Naive thymus-derived CD4-positive, alpha-beta T cell (primary cell): ENCODE results near the gene OR2T10. TPM values are rescaled to one million over a fixed set of nuclear protein-coding genes. Genes with fewer than 3 reads are reported as not detected.
"Not testable (repeated sequence)": the region's sequence is repeated elsewhere in the genome, so short reads cannot be mapped to it uniquely, and the experiment has no call there.

ENCODE experiments used
- ATAC-seq: fragments of 150-1000 bp; cut with Tn5 transposase; 2 replicates; pipeline ENCODE4 v1.10.0; 2021; ENCODE audit warnings: mild to moderate bottlenecking, moderate library complexity
- CTCF ChIA-PET: fragments of 350-600 bp; sonication (Branson Sonifier 250); formaldehyde crosslinking; loops from one replicate; lab custom pipeline; 2021; ENCODE audit warnings: antibody characterized with exemption; lab: Charles Lee
- POLR2A ChIA-PET: fragments of 350-600 bp; sonication (Branson Sonifier 250); formaldehyde crosslinking; loops from one replicate; lab custom pipeline; 2021; ENCODE audit warnings: antibody characterized with exemption, inconsistent platforms; lab: Charles Lee
- DNase-seq, 9 donors: peaks; one replicate each; pipeline versions ENCODE4 v3.0.0 to v3.0.0-alpha.2; 2020 to 2022; ENCODE audit warnings: mixed read lengths in 1 of 9
- H3K27ac ChIP-seq: one replicate; pipeline ENCODE4 v1.7.0; 2013; ENCODE audit warnings: mild to moderate bottlenecking, low read depth, low read length, moderate library complexity
- H3K27me3 ChIP-seq, 2 donors: one replicate each; pipeline ENCODE4 v1.7.0; 2013; ENCODE audit warnings: low read length in 2 of 2, mild to moderate bottlenecking in 2 of 2, moderate library complexity in 2 of 2; ENCODE audit not compliant: control insufficient read depth in 2 of 2, insufficient read depth in 2 of 2
- H3K36me3 ChIP-seq, 3 experiments: 1 replicate in 2 of 3; 2 replicates in 1 of 3; pipeline ENCODE4 v1.7.0; 2013; ENCODE audit warnings: low read length in 3 of 3, mild to moderate bottlenecking in 3 of 3, moderate library complexity in 1 of 3; ENCODE audit not compliant: insufficient read depth in 3 of 3, control insufficient read depth in 2 of 3
- H3K4me1 ChIP-seq, 2 donors: one replicate each; pipeline ENCODE4 v1.7.0; 2013; ENCODE audit warnings: low read length in 2 of 2, mild to moderate bottlenecking in 2 of 2, moderate library complexity in 1 of 2; ENCODE audit not compliant: control insufficient read depth in 2 of 2, insufficient read depth in 2 of 2
- H3K4me3 ChIP-seq: 2 replicates; pipeline ENCODE4 v1.7.0; 2013; ENCODE audit warnings: mild to moderate bottlenecking, low read length
- H3K9me3 ChIP-seq, 3 experiments: 1 replicate in 2 of 3; 2 replicates in 1 of 3; pipeline ENCODE4 v1.7.0; 2013; ENCODE audit warnings: low read length in 3 of 3; ENCODE audit not compliant: control insufficient read depth in 2 of 3
- H3K27ac Mint-ChIP-seq, 9 donors: one replicate each; pipeline ENCODE4 v1.8.0; 2020 to 2022; ENCODE audit warnings: mixed read lengths in 9 of 9, mild to moderate bottlenecking in 8 of 9, moderate library complexity in 5 of 9, inconsistent platforms in 2 of 9
- H3K27me3 Mint-ChIP-seq, 5 donors: one replicate each; pipeline ENCODE4 v1.8.0; 2021 to 2022; ENCODE audit warnings: mixed read lengths in 5 of 5, mild to moderate bottlenecking in 1 of 5
- H3K36me3 Mint-ChIP-seq, 5 donors: one replicate each; pipeline ENCODE4 v1.8.0; 2020 to 2022; ENCODE audit warnings: mixed read lengths in 5 of 5, mild to moderate bottlenecking in 3 of 5, inconsistent platforms in 1 of 5
- H3K4me1 Mint-ChIP-seq, 7 donors: one replicate each; pipeline ENCODE4 v1.8.0; 2020 to 2022; ENCODE audit warnings: mixed read lengths in 7 of 7, mild to moderate bottlenecking in 3 of 7, inconsistent platforms in 1 of 7
- H3K4me3 Mint-ChIP-seq, 10 donors: one replicate each; pipeline ENCODE4 v1.8.0; 2020 to 2022; ENCODE audit warnings: mild to moderate bottlenecking in 10 of 10, mixed read lengths in 10 of 10, moderate library complexity in 6 of 10, inconsistent platforms in 2 of 10
- H3K9me3 Mint-ChIP-seq, 11 donors: one replicate each; pipeline ENCODE4 v1.8.0; 2020 to 2022; ENCODE audit warnings: mixed read lengths in 11 of 11, mild to moderate bottlenecking in 4 of 11, inconsistent platforms in 1 of 11, moderate library complexity in 1 of 11
- intact Hi-C, 2 donors: fragments of 100-400 bp; cut with micrococcal nuclease; formaldehyde crosslinking; loops; one replicate each; pipeline ENCODE4 v1.15.1; 2023
- polyA plus RNA-seq, 2 donors: library from polyadenylated mRNA; unstranded; fragments of 300-500 nt; fragmentation: Illumina TruSeq; gene quantifications; one replicate each; pipeline ENCODE4 v1.2.3, GENCODE V29; 2021
- total RNA-seq, 6 experiments: library from RNA in 5 of 6; stranded (reverse) in 5 of 6; gene quantifications; 1 replicate in 5 of 6; 2 replicates in 1 of 6; pipeline ENCODE4 v1.2.3 and lab custom pipeline; 2021 to 2026

The OR2T10 gene, protein sequence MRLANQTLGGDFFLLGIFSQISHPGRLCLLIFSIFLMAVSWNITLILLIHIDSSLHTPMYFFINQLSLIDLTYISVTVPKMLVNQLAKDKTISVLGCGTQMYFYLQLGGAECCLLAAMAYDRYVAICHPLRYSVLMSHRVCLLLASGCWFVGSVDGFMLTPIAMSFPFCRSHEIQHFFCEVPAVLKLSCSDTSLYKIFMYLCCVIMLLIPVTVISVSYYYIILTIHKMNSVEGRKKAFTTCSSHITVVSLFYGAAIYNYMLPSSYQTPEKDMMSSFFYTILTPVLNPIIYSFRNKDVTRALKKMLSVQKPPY
- total RNA-seq (not detected), polyA plus RNA-seq (not detected), total RNA-seq (lab: John Stamatoyannopoulos, UW) (not detected)

DNA sequence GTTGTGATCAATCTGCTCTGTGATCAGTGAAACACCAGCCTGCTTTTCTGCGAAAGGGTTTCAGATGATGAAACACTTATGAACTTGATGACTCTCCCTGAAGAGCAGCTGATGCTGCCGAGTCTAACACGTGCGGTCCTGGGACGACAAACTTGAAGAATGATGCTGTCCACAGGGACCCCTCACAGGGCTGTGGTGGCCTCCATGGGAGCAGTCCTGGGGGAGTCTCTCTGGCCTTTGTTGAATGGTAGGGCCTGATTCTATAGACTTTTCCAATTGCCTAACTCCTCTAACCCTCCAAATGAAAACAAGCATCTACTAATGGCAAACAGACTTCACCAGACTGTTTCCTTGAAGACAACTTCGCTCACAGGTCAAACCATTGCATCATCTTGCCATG is at the start of gene OR2T10:
Gene OR2T10, minus strand, starts transcription at position 112 of the 400 bp plus-strand sequence. CDS start 3,932 bp downstream, outside the sequence.
- Mint-ChIP-seq H3K27me3 (no peaks in the 10 kb centered on the region), H3K4me1 (peaks cover 0 to 11% (median 7%) of the 10 kb centered on the region in 7 donors), H3K4me3 (no peak within 1 kb of the TSS), H3K9me3 (no peaks in the 10 kb centered on the region), H3K36me3 (peaks cover 0 to 4% (median 0%) of the 10 kb centered on the region in 5 donors), H3K27ac (no peak within 1 kb of the TSS)
- Histone ChIP-seq H3K4me1 (no peaks in the 10 kb centered on the region), H3K9me3 (no peaks in the 10 kb centered on the region), H3K36me3 (no peaks in the 10 kb centered on the region), H3K27ac (no peak within 1 kb of the TSS), H3K27me3 (no peaks in the 10 kb centered on the region), H3K4me3 (no peak within 1 kb of the TSS)
- DNase-seq = no peak
- ChIA-PET POLR2A (no interaction called here), CTCF (no interaction called here)
- intact Hi-C loops = loop anchor here in 1 of 2 donors (10.0 kb wide), 1 partner anchor 73 kb away; no protein-coding TSS in a partner anchor
- no peak for ATAC-seq

- H3K4me1 ChIP-seq, H3K4me1 Mint-ChIP-seq, DNase-seq, H3K4me3 Mint-ChIP-seq, POLR2A ChIA-PET, CTCF ChIA-PET, H3K4me3 ChIP-seq, H3K27ac Mint-ChIP-seq, H3K27me3 Mint-ChIP-seq, H3K27me3 ChIP-seq, H3K36me3 ChIP-seq, H3K9me3 ChIP-seq, H3K9me3 Mint-ChIP-seq, H3K27ac ChIP-seq, H3K36me3 Mint-ChIP-seq, ATAC-seq: not testable (repeated sequence)
- intact Hi-C loops = loop anchor here in 1 of 2 donors (5.0 kb wide), 1 partner anchor 203 kb away; no protein-coding TSS in a partner anchor
Measured at GRCh38 chr1:248645178-248645577, 47.7 kb upstream of the OR2T10 start, which contains the start of gene OR2T35. OR2T35 (minus strand) TSS chr1:248645278; CDS start chr1:248639258, 6,020 bp downstream.

GRCh38 chr1:248642971-248643651 is 45.6 kb upstream of the OR2T10 start:
- H3K4me3 ChIP-seq, POLR2A ChIA-PET, H3K4me1 Mint-ChIP-seq, H3K27ac ChIP-seq, DNase-seq, H3K36me3 Mint-ChIP-seq, intact Hi-C loops, CTCF ChIA-PET, H3K27me3 ChIP-seq, H3K4me3 Mint-ChIP-seq, H3K4me1 ChIP-seq, H3K9me3 ChIP-seq, H3K27ac Mint-ChIP-seq, H3K9me3 Mint-ChIP-seq, H3K27me3 Mint-ChIP-seq, H3K36me3 ChIP-seq: not testable (repeated sequence)
- ATAC-seq = peak; percentile 31

DNA sequence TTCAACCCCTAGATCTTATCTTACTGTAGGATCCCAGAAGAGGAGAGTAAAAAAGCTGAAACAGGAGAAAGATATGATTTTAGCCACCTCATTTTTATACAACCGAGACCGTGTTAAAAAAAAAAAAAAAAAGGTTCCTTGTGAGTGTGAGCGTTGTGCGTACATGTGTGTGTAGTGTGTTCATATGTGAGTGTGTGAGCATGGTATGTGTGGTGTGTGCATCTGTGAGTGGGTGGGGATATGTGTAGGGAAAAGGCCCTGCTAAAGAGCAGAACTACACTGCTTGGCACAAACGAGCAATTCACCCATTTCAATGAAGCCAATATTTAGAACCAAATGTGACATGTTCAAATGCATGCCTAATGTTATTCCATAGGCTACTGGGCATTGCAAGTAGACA is 44.1 kb upstream of the OR2T10 start:
- H3K4me1 Mint-ChIP-seq, H3K27ac ChIP-seq, H3K27ac Mint-ChIP-seq, H3K36me3 ChIP-seq, H3K27me3 ChIP-seq, intact Hi-C loops, H3K36me3 Mint-ChIP-seq, H3K4me3 Mint-ChIP-seq, H3K4me1 ChIP-seq, CTCF ChIA-PET, H3K9me3 Mint-ChIP-seq, DNase-seq, H3K27me3 Mint-ChIP-seq, H3K9me3 ChIP-seq, POLR2A ChIA-PET, ATAC-seq, H3K4me3 ChIP-seq: not testable (repeated sequence)

GRCh38 chr1:248640906-248641305 is 43.4 kb upstream of the OR2T10 start:
- DNase-seq, H3K27me3 ChIP-seq, H3K4me3 ChIP-seq, H3K27ac Mint-ChIP-seq, H3K9me3 Mint-ChIP-seq, H3K36me3 Mint-ChIP-seq, CTCF ChIA-PET, H3K9me3 ChIP-seq, H3K4me1 ChIP-seq, ATAC-seq, H3K4me3 Mint-ChIP-seq, H3K27ac ChIP-seq, H3K27me3 Mint-ChIP-seq, H3K4me1 Mint-ChIP-seq, H3K36me3 ChIP-seq, POLR2A ChIA-PET, intact Hi-C loops: not testable (repeated sequence)

DNA sequence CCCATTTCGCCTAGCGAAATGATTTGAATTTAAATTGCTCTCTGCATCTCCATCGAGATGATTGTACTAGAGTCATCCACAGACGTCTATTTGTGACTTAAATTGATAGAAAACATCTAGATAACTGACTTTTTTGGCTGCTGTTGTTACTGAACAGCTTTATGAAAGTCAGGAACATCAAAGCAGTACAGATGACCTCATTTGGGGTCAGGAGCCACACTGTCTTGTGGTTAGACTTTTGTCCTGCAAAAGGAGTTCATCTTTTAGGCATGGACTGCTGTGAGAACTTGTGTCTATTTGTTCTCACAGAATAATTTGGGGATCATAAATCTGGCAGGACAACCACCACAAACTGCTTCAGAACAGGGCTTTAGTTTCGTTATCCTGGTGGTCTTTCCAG is 42.2 kb upstream of the OR2T10 start:
- ATAC-seq, H3K36me3 ChIP-seq, H3K27me3 ChIP-seq, DNase-seq, H3K27me3 Mint-ChIP-seq, H3K9me3 ChIP-seq, H3K4me1 Mint-ChIP-seq, H3K4me3 ChIP-seq, H3K4me3 Mint-ChIP-seq, H3K9me3 Mint-ChIP-seq, CTCF ChIA-PET, H3K27ac ChIP-seq, H3K36me3 Mint-ChIP-seq, POLR2A ChIA-PET, H3K27ac Mint-ChIP-seq, intact Hi-C loops, H3K4me1 ChIP-seq: not testable (repeated sequence)

DNA sequence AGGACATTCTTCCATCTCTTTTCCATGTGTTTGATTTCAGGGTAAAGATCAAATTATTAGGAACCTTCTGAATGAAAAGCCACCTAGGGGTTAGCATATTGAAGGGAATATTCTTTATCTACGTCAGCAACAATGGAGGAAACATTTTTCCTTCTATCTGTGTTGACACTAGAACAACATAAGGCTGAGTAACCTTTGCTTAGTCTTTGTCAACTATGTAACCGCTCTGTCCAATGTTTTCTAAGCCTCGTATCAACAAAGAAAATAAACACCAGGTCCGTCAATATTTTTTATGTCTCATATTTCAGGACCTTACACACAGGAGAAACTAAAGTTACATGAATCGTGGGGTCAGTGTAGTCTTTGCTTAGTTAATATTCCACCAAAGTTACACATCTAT is 39.1 kb upstream of the OR2T10 start:
- not testable (repeated sequence) for H3K27ac ChIP-seq

More for the DNA sequence above, 39.1 kb upstream of the OR2T10 start:
- H3K36me3 ChIP-seq, H3K9me3 Mint-ChIP-seq, ATAC-seq, H3K4me3 ChIP-seq, H3K27ac Mint-ChIP-seq, intact Hi-C loops, H3K4me1 Mint-ChIP-seq, H3K9me3 ChIP-seq, CTCF ChIA-PET, DNase-seq, H3K27me3 Mint-ChIP-seq, POLR2A ChIA-PET, H3K4me3 Mint-ChIP-seq, H3K4me1 ChIP-seq, H3K27me3 ChIP-seq, H3K36me3 Mint-ChIP-seq: not testable (repeated sequence)
